ENCODE results near the gene ATP5F1B.

DNA sequence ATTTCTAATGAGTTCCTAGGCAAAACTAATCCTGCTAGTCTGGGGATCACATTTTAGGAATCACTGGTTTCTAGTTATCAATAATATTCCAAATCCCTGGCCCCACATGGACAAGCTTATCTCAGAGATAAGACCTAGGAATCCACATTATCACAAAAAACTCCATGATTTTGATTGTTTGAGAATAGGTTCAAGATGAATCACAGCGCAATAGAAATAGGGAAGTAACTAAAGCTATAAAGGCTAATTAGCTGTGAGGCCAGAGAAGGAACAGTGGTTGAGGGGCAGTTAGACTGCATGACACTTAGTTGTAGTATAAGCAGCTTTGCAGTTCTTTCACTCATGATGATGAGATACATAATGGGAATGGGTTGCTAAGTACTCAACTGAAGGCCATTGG, 13.1 kb upstream of the ATP5F1B start:
- TF ChIP-seq, protein P1, sequence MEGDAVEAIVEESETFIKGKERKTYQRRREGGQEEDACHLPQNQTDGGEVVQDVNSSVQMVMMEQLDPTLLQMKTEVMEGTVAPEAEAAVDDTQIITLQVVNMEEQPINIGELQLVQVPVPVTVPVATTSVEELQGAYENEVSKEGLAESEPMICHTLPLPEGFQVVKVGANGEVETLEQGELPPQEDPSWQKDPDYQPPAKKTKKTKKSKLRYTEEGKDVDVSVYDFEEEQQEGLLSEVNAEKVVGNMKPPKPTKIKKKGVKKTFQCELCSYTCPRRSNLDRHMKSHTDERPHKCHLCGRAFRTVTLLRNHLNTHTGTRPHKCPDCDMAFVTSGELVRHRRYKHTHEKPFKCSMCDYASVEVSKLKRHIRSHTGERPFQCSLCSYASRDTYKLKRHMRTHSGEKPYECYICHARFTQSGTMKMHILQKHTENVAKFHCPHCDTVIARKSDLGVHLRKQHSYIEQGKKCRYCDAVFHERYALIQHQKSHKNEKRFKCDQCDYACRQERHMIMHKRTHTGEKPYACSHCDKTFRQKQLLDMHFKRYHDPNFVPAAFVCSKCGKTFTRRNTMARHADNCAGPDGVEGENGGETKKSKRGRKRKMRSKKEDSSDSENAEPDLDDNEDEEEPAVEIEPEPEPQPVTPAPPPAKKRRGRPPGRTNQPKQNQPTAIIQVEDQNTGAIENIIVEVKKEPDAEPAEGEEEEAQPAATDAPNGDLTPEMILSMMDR (IDR thresholded peaks at IDR 0.05) = no peak
- TF ChIP-seq POLR2A (IDR thresholded peaks at IDR 0.05) = no peak
